ENCODE measurements around the gene SLC2A4RG. TPM values are rescaled to one million over a fixed set of nuclear protein-coding genes. Genes with fewer than 3 reads are reported as not detected.

Gene SLC2A4RG
- total and polyA plus RNA-seq, 2 of the 13 experiments (the other 11 are each of a cell fraction or from before 2014, with no cell fraction given) = 91.4 to 95.9 TPM

- TF ChIP-seq HMG20B (CRISPR knock-in tag; conservative IDR thresholded peaks at IDR 0.05) (no peak), HMGXB4 (CRISPR knock-in tag; IDR thresholded peaks at IDR 0.05; ENCODE audit: borderline replicate concordance in 1 of 2, low read depth in 1 of 2) (no peak), MAX (IDR thresholded peaks at IDR 0.05) (peak; percentile 51; the same call in 1 of the 2 replicates), CSRNP2 (CRISPR knock-in tag; conservative IDR thresholded peaks at IDR 0.05; ENCODE audit: low read depth) (no peak), ZNF709 (CRISPR knock-in tag; IDR thresholded peaks at IDR 0.05) (no peak), SIN3B (IDR thresholded peaks at IDR 0.05; ENCODE audit: low read length) (no peak), KAT7 (CRISPR knock-in tag; IDR thresholded peaks at IDR 0.05; ENCODE audit: borderline replicate concordance) (no peak), ZNF207 (IDR thresholded peaks at IDR 0.05; ENCODE audit: borderline replicate concordance) (no peak), ZNF101 (CRISPR knock-in tag; IDR thresholded peaks at IDR 0.05; ENCODE audit: borderline replicate concordance, low read depth) (no peak), PAF1 (CRISPR knock-in tag; IDR thresholded peaks at IDR 0.05) (peak; percentile 80), ZNF547 (CRISPR knock-in tag; IDR thresholded peaks at IDR 0.05) (no peak), EED (CRISPR knock-in tag; IDR thresholded peaks at IDR 0.05) (peak; percentile 59; the same call in 1 of the 2 replicates), RNF219 (CRISPR knock-in tag; IDR thresholded peaks at IDR 0.05) (no peak), WIZ (CRISPR knock-in tag; IDR thresholded peaks at IDR 0.05) (peak; percentile 76), HOXA3 (CRISPR knock-in tag; IDR thresholded peaks at IDR 0.05) (peak; percentile 63; the same call in 1 of the 2 replicates), PATZ1 (CRISPR knock-in tag; IDR thresholded peaks at IDR 0.05) (peak; percentile 62), NR1H2 (CRISPR knock-in tag; IDR thresholded peaks at IDR 0.05; ENCODE audit: borderline replicate concordance, low read depth) (no peak), BATF2 (CRISPR knock-in tag; IDR thresholded peaks at IDR 0.05) (no peak), ZKSCAN1 (IDR thresholded peaks at IDR 0.05; ENCODE audit: low read length) (no peak), TGIF2 (CRISPR knock-in tag; IDR thresholded peaks at IDR 0.05) (no peak), THAP7 (CRISPR knock-in tag; IDR thresholded peaks at IDR 0.05) (no peak)
Observed at GRCh38 chr20:63696628-63697356, 42.8 kb upstream of the SLC2A4RG start, which contains the start of gene TNFRSF6B (continued).

All from HepG2 (cell line).